Neutrophil (primary cell): ENCODE data around the gene CECR2.

Source experiments
- H3K27ac ChIP-seq: fragments of 200-600 bp; sonication (generic); 2 replicates; pipeline ENCODE4 v1.5.1; 2016; ENCODE audit warnings: mild to moderate bottlenecking, moderate library complexity
- H3K27me3 ChIP-seq: fragments of 200-600 bp; sonication (generic); 2 replicates; pipeline ENCODE4 v1.6.0; 2016; ENCODE audit warnings: mild to moderate bottlenecking
- H3K36me3 ChIP-seq: fragments of 200-600 bp; sonication (generic); 2 replicates; pipeline ENCODE4 v1.5.1; 2017
- H3K4me1 ChIP-seq, 2 experiments: fragments of 200-600 bp in 1 of 2; sonication (generic) in 1 of 2; 1 replicate in 1 of 2; 2 replicates in 1 of 2; pipeline versions ENCODE4 v1.5.1 to v1.6.1; 2013 to 2016; ENCODE audit warnings: low read depth in 1 of 2, low read length in 1 of 2, mild to moderate bottlenecking in 1 of 2, moderate library complexity in 1 of 2; ENCODE audit not compliant: control insufficient read depth in 1 of 2, insufficient read depth in 1 of 2
- H3K4me3 ChIP-seq, 2 experiments: fragments of 200-600 bp in 1 of 2; sonication (generic) in 1 of 2; 1 replicate in 1 of 2; 2 replicates in 1 of 2; pipeline ENCODE4 v1.5.1; 2013 to 2016; ENCODE audit warnings: low read depth in 1 of 2, low read length in 1 of 2, mild to moderate bottlenecking in 1 of 2, moderate library complexity in 1 of 2
- H3K9me3 ChIP-seq: fragments of 200-600 bp; sonication (generic); 2 replicates; pipeline ENCODE4 v1.5.1; 2016
- CTCF ChIP-seq: fragments of 200-600 bp; sonication (generic); IDR thresholded peaks from 2 replicates; pipeline ENCODE4 v1.5.1; 2016; ENCODE audit warnings: antibody characterized with exemption

The CECR2 gene

GRCh38 chr22:17429516-17429915, 60.3 kb downstream of the CECR2 start:
- no peaks in the 10 kb centered on the region for H3K4me1 ChIP-seq
- no peak overlapping the region for H3K4me3 ChIP-seq
- peaks cover 8% of the 10 kb centered on the region for H3K27me3 ChIP-seq
- no peaks in the 10 kb centered on the region for H3K9me3 ChIP-seq
- H3K27ac ChIP-seq: no peak overlapping the region
- no peak for TF ChIP-seq CTCF
- no peaks in the 10 kb centered on the region for H3K36me3 ChIP-seq

GRCh38 chr22:17430412-17430811, 61.2 kb downstream of the CECR2 start:
- no peak overlapping the region for H3K4me3 ChIP-seq
- no peaks in the 10 kb centered on the region for H3K36me3 ChIP-seq
- H3K9me3 ChIP-seq: no peaks in the 10 kb centered on the region
- no peaks in the 10 kb centered on the region for H3K4me1 ChIP-seq
- peaks cover 8% of the 10 kb centered on the region for H3K27me3 ChIP-seq
- TF ChIP-seq CTCF: no peak
- H3K27ac ChIP-seq: no peak overlapping the region

GRCh38 chr22:17431179-17431578, 61.9 kb downstream of the CECR2 start:
- Histone ChIP-seq H3K36me3 (no peaks in the 10 kb centered on the region), H3K4me1 (no peaks in the 10 kb centered on the region), H3K4me3 (no peak overlapping the region), H3K27me3 (peaks cover 12% of the 10 kb centered on the region), H3K27ac (no peak overlapping the region), H3K9me3 (no peaks in the 10 kb centered on the region)
- no peak for TF ChIP-seq CTCF

- Histone ChIP-seq H3K9me3 (no peaks in the 10 kb centered on the region), H3K27me3 (peaks cover 31% of the 10 kb centered on the region), H3K4me1 (no peaks in the 10 kb centered on the region), H3K36me3 (no peaks in the 10 kb centered on the region), H3K27ac (no peak overlapping the region), H3K4me3 (no peak overlapping the region)
- no peak for TF ChIP-seq CTCF
Measured at GRCh38 chr22:17434856-17435255, 65.6 kb downstream of the CECR2 start.

- no peak for TF ChIP-seq CTCF
- H3K9me3 ChIP-seq: no peaks in the 10 kb centered on the region
- no peaks in the 10 kb centered on the region for H3K36me3 ChIP-seq
- H3K27me3 ChIP-seq: peaks cover 31% of the 10 kb centered on the region
- H3K4me3 ChIP-seq: no peak overlapping the region
- no peak overlapping the region for H3K27ac ChIP-seq
- no peaks in the 10 kb centered on the region for H3K4me1 ChIP-seq
Measured at GRCh38 chr22:17435375-17435774, 66.1 kb downstream of the CECR2 start.

- Histone ChIP-seq H3K9me3 (no peaks in the 10 kb centered on the region), H3K4me3 (no peak overlapping the region), H3K27me3 (peaks cover 33% of the 10 kb centered on the region), H3K36me3 (no peaks in the 10 kb centered on the region), H3K4me1 (no peaks in the 10 kb centered on the region), H3K27ac (no peak overlapping the region)
- TF ChIP-seq CTCF: no peak
Measured at GRCh38 chr22:17436382-17436980, 67.2 kb downstream of the CECR2 start.
